Fibroblast of skin of left biceps (primary cell): ENCODE results near the gene VPS51.
A peak's percentile ranks its signal among the peaks of the same experiment; 100 is the strongest.

ENCODE experiments used
- DNase-seq, 2 experiments: peaks; one replicate each; pipeline ENCODE4 v3.0.0-alpha.2; 2013; ENCODE audit warnings: low read depth in 2 of 2

VPS51 gene

DNA sequence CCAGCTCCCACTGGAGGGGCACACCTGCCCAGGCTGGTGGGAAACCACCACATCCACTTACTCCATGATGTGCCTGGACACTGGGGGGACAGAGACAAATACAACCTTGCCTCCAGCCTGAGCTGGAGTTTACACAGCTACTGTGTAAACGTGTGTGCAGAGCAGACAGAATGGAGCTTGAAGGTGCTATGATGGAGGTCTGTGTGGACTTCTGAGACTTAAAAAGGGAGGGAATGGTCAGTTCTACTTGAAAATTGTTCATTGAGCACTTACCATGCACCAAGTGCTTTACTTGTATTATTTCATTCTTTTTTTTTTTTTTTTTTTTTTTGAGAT is 23.4 kb upstream of the VPS51 start:
- DNase-seq: no peak

DNA sequence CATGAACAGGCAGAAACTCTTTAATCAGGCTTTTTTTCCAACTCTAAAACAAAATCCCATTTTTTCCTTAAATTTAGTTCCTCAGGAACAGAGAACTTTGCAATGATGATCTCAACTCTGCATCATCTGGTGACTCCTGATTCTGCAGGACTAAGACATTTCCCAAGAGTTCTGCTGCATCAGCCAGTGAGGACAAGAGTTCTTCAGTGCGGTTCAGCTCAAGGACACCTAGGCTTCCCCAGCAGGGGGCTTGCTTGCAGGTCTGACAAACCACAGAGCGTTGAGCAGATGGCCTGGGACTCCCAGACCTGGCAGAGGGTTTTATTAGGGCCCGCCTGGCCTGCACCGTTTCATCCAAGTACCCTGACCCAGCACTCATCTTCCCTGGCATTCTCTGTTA is 18.6 kb upstream of the VPS51 start:
- DNase-seq: no peak

DNA sequence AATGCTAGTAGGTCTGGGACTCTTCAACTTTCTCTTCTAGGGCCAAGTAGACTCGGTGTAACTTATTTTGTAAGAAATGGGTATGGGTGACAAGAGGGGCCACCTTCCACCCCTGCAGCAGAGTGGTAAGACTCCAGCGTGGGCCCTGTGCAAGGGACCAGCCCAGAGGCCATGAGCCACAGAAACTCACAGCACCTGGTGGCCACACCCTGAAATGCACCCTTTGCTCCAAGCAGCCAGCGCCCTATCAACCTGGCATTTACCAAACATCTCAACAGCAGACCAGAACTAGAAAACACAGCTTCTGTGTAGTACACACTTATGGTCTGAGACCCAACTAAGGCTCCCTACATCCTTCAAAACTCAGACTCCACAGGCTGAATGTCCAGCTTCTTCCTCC is 17.9 kb upstream of the VPS51 start:
- no peak for DNase-seq

DNA sequence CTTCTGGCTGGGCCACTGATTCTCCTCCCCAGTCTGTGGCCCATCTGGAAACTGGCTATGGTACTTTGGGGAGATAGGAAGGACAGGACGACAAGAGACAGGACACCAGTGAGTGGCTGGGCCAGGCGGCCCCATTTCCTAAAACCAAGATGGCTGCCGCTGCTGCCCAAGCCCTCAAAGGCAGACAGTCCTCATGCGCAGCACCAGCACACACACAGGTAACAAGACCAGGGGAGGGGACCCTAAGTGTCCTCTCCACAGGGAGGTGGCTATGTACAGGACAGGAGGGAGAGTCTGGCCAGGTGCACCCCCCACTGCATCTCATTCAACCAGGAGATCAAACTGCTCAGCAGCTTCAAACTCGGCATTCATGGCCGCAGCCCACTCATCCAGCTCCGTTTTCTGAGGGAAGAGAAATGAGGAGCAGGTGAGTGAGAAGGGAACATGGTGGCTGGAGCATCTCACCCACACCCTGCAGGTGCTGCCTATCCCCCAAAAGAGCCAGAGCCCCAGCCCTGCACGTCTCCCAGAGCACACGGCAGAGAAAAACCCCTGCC is 17.1 kb upstream of the VPS51 start:
- no peak for DNase-seq

DNA sequence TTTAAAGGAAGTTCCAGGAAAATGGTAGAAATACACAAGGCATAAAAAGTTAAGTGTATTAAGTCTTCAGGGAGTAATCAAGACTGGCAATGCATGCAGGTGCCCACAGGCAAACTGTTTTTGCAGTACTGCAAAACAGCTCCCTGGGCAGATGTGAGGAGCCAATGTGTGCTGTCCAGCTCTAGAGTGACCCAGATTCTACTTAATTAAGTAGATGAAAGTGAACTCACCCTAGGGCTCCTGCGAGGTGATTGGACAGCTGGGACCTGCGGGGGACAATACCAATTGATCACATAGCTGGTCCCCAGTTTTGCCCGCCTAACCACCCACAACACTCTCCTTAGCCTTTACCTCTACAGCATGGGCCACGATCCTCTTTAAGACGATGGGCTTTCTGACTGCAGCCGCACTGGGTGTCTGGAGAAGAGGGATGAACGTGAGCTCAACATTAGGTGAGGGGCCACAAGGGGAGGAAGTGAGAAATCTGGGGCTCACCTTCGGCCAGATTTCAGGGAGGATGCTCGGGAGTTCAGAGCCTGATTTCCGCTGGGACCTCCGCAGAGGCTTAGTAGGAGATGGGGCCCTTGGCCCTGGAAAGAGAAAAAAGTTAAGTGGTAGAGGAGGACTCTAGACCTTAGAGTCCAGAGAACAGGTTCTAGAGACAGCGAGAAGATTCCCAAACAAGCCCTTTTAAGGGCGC is 12.7 kb upstream of the VPS51 start:
- DNase-seq: no peak

DNA sequence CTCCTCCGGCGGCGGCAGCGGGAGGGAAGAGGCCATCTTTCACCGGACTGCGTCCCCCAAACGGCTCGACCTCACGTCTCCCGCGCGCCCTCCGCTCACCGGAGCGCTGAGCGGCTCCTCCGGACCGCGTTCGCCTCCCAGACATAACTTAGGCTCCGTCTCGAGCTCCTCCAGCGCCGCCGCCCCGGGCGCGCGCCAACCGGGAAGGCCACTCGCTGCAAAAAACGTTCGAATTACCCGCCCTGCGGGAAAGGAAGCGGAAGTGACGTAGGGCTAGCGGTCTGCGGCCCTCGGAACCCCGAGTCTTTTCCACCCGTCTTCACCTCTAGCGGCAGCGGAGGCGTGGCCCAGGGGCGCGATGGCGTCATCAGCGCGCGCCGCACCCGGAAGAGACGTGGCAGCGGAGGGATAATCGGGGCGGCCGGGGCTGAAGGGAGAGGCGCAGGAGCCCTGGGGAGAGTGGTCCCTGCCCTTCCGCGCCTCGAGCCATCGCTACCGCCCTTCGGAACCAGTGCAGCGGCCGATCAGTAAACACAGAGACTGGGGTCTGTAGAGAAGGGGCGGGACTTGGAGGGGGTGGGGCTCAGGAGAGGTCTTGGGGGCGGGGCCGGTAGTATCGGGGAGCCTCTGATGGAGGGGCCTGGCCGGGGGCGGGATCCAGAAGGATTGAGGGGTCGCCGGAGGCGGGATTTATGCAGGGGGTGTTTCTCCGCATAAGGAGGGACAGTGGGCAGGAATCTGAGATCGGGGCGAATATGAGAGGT is 12.0 kb upstream of the VPS51 start, which contains the start of the genes CDCA5 and ZFPL1:
TSS of gene CDCA5 (minus strand) at position 207 of the 764 bp plus-strand sequence. CDS start at position 145, 62 bp downstream.
TSS of gene ZFPL1 (plus strand) at position 389 of the 764 bp plus-strand sequence. CDS start 477 bp downstream, outside the sequence.
- peak; percentile 91 to 92 for DNase-seq

DNA sequence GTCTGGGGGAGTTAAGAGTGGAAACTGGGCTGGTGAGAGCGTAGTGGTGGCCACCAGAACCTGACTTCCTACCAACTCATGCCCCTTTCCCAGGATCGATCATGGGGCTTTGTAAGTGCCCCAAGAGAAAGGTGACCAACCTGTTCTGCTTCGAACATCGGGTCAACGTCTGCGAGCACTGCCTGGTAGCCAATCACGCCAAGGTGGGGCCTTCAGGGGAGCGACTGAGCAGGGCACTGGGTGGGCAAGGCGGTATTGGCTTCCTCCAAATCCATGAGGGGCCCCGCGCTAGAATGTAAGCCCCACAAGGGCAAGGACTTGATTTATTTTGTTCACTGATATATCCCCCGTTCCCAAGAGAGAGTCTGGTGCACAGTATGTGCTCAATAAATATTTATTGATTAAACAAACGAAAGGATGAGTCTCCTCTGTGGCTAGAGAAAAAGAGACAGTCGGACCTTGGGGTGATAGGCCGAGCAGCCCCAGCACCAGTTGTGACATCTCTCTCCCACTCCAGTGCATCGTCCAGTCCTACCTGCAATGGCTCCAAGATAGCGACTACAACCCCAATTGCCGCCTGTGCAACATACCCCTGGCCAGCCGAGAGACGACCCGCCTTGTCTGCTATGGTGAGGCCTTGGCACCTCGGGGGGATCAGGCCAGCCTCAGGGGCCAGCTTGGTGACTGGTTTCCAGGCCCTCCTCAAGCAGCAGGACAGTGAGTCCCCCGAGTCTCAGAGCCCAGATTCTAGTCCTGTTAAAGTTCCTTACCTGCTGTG is 11.2 kb upstream of the VPS51 start:
- DNase-seq: no peak

DNA sequence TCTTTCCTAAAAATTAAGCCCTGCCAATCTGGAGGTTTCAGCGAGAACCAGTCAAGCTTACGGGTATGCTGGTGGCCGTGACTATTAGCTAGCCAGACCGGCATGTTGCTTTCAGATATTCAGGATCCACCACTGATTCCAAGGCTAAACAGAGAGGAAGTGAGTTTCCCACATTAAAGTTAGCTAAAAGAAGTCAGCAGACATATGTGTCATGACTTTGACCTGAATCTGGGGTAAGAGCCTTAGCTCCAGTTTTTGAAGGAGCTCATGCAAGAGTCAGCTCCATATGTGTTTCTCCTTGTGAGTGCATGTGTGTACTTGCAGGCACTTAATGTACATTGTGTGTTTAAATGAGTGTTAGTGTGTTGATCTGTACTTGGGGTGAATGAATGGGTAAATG is 10.6 kb upstream of the VPS51 start:
- no peak for DNase-seq

DNA sequence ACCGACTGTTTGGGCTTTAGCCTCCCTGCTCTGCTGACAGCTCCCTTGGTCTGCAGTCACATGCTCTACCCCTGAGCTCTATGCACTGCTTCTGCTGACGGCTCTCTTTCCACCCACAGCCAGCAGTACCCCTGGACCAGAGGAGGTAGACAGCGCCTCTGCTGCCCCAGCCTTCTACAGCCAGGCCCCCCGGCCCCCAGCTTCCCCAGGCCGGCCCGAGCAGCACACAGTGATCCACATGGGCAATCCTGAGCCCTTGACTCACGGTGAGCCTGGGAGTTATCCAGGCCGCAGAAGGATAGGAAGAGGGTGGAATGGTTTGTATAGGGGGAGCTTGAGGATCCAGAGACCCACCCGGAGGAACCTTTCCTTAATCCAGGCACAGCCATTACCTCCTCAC is 9.2 kb upstream of the VPS51 start:
- no peak for DNase-seq

DNA sequence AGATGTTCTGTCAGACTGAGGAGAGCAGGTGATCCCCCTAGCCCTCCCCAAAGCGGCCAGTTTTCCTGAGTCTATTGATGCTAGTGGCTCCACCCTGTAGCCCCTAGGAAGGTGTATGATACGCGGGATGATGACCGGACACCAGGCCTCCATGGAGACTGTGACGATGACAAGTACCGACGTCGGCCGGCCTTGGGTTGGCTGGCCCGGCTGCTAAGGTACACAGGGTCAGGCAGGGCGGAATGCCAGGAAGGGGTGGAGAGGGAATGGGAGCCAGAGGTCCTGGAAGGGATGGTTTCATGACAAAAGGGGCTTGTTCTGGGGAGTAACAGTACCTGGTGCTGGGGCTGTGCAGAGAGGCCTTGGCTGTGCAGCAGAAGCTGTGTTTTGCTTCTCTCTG is 8.8 kb upstream of the VPS51 start:
- DNase-seq: no peak

DNA sequence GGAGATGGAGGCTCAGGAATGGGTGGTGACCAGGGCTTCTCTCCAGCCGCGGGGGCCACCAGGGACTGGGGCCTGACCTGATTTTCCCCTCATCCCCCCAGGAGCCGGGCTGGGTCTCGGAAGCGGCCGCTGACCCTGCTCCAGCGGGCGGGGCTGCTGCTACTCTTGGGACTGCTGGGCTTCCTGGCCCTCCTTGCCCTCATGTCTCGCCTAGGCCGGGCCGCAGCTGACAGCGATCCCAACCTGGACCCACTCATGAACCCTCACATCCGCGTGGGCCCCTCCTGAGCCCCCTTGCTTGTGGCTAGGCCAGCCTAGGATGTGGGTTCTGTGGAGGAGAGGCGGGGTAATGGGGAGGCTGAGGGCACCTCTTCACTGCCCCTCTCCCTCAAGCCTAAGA is 8.2 kb upstream of the VPS51 start:
- no peak for DNase-seq

DNA sequence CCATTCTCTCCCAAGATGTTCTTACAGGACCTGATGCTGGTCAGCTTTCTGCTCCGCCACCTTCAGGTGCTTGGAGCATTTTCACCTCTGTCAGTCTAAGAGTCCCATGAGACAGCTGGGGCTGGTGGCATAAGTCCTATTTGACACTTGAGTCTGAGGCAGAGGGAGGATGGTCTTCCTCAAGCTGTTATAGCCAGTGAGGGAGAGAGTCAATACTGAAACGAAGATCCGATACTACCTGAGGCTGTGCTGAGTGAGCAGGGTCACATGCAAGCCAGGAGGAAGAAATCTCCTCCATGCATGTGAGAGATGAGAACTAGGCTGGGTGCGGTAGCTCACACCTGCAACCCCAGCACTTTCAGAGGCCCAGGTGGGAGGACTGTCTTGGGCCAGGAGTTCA is 6.4 kb upstream of the VPS51 start:
- DNase-seq: no peak

DNA sequence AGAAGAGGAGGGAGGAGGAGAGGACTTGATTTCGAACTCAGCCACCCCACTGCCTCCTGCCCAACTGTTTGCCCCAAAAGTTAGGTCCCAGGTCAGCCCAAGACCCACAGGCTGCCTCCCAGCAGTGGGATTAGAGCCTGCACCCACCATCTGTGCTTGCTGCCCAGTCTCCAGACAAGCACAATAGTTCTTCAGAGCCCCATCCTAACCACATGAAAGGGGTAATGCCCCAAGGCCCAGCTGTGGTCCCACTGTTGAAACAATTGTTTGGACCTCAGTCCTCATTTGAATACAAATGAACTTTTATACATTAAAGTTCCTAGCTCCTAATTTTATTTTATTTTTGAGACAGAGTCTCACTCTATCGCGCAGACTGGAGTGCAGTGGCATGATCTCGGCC is 5.4 kb upstream of the VPS51 start:
- no peak for DNase-seq

DNA sequence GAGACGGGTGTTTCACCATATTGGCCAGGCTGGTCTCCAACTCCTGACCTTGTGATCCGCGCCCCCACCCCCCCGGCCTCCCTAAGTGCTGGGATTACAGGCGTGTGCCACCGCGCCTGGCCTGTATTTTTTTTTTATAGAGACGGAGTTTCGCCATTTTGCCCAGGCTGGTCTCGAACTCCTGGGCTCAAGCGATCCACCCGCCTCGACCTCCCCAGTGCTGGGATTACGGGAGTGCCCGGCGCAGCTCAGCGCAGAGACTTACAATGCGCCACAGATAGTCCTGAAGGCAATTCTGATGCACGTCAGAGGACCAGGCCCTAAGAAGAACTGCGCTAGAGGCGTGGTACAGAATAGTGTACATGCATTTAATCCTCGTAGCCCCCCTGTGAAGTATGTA is 587 bp upstream of the VPS51 start:
- DNase-seq: no peak

DNA sequence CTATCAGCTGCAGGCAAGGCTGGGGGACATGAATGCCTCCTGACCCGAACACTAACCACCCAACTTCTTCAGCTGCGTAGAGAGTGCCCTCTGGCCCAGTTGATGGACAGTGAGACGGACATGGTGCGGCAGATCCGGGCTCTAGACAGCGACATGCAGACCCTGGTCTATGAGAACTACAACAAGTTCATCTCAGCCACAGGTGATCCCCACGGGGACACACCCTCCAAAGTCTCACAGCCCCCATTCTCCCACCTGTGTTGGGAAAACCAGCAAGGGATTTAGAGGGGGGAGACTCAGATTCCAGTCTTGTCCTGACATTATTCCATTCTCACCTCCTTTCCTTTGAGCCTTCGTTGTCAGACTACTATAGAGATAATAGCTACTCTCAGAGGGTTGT is 912 bp downstream of the VPS51 start:
- DNase-seq: no peak

DNA sequence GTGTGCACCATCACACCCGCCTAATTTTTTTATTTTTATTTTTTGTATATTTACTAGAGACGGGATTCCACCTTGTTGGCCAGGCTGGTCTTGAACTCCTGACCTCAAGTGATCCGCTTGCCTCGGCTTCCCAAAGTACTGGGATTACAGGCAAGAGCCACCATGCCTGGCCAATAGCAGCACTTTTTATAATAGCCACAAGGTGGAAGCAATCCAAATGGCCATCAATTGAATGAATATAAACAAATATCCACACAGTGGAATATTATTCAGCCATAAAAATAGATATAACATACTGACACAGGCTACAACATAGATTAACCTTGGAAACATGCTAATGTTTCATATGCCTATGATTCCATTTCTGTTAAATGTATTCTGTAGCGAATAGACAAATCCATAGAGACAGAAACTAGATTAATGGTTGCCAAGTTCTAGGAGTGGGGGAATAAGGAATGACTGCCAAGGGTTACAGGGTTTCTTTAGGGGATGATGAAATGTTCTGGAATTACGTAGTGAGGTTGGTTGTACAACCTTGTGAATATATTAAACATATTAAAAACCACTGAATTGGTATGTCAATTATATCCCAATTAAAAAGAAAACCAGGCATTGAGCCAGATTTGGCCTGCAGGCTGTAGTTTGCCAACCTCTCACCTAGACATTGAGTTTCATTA is 4.8 kb downstream of the VPS51 start:
- DNase-seq: no peak

DNA sequence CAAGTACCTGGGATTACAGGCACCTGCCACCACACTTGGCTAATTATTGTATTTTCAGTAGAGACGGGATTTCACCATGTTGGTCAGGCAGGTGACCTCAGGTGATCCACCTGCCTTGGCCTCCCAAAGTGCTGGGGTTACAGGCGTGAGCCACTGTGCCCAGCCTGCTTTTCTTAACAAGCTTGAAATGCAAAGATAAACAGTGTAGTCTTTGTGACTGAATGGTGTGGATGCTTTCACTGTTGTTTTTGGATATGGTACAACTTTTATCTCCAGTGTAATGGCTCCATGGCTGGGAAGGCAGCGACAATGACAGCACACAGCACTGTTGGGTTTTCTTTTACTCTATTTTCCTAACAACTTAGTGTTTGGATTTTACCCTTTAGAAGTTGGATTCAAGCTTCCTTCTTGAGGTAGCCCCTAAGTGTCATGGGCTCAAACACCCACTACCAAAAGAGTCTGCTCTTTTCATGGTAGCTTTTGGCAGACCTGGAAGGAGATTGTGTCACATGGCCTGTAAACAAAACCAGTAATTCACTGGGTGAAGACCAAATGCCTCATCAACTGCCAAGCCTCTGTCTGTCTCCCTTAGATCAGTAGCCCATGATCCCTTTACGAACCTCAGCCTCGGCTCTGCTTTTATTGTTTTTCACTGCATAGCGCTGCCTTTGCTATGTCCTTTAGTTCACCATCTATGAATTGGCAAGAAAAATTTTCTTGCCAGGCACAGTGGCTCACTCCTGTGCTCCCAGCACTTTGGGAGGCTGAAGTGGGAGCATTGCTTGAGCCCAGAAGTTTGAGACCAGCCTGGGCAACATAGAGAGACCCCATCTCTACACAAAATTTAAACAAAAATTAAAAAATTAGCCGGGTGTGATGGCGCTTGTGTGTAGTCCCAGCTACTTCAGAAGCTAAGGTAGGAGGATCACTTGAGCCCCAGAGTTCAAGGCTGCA is 6.4 kb downstream of the VPS51 start:
- DNase-seq: no peak

DNA sequence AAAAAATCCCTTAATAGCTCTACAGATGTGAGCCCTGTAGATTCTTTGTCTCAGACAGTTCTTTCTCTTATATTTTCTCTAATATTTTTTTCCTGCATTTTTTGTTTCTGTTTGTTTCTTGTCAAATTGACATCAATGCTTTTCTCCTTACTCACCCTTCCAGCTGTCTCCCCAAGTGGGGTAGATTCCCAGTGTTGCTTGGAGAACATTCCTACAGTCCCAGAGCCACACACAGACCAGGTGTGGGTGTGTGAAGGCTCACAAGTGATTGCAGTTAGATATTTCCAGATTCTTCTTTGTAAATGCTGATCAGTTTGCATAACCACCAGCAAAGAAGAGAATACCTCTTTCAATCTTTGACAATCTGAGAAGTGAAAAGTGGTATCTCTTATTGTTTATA is 7.5 kb downstream of the VPS51 start:
- no peak for DNase-seq

DNA sequence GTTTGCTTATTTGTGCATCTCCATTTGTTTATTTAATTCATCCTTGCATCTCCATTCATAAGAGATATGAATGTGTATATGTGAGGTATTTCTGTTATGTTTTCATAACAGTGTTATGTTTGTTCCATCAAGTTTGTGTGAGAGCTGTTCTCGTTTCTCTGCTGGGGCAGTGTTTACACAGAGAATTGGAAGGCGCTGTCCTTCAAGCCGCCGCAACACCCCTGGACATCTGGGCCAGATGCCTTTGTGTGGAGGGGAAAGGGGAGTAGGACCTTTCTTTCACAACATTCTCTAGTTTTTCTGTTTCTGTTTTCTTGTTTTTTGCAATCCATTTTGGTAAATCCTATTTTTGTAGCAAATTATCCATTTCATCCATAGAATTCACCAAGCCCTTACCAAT is 8.6 kb downstream of the VPS51 start:
- no peak for DNase-seq

DNA sequence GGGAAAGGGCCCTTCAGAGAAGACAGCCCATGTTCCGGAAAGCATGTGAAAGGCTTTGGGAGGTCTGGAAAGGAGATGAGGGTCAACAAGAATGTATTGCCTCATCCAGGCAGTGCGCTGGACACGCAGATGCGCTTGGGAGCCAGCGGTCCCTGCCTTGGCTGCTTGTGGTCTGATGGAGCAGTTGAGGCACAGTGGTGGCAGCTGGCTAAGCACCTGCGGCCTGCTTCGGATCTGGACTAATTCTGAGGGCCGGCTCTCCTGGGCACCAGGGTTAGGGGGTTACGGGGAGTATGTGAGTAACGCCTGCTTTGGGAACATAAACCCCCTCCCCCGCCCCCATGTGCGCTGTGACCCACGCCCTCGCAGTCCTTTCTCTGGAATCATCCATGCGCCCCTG is 11.1 kb downstream of the VPS51 start:
- no peak for DNase-seq
